Naive thymus-derived CD4-positive, alpha-beta T cell (primary cell): Measurements from ENCODE around the gene METTL27. TPM values are rescaled to one million over a fixed set of nuclear protein-coding genes. Genes with fewer than 3 reads are reported as not detected.
"Not testable (repeated sequence)": the region's sequence is repeated elsewhere in the genome, so short reads cannot be mapped to it uniquely, and the experiment has no call there.

ENCODE experiments used
- ATAC-seq: fragments of 150-1000 bp; cut with Tn5 transposase; 2 replicates; pipeline ENCODE4 v1.10.0; 2021; ENCODE audit warnings: mild to moderate bottlenecking, moderate library complexity
- CTCF ChIA-PET: fragments of 350-600 bp; sonication (Branson Sonifier 250); formaldehyde crosslinking; loops from one replicate; lab custom pipeline; 2021; ENCODE audit warnings: antibody characterized with exemption; lab: Charles Lee
- POLR2A ChIA-PET: fragments of 350-600 bp; sonication (Branson Sonifier 250); formaldehyde crosslinking; loops from one replicate; lab custom pipeline; 2021; ENCODE audit warnings: antibody characterized with exemption, inconsistent platforms; lab: Charles Lee
- DNase-seq, 9 donors: peaks; one replicate each; pipeline versions ENCODE4 v3.0.0 to v3.0.0-alpha.2; 2020 to 2022; ENCODE audit warnings: mixed read lengths in 1 of 9
- H3K27ac ChIP-seq: one replicate; pipeline ENCODE4 v1.7.0; 2013; ENCODE audit warnings: mild to moderate bottlenecking, low read depth, low read length, moderate library complexity
- H3K27me3 ChIP-seq, 2 donors: one replicate each; pipeline ENCODE4 v1.7.0; 2013; ENCODE audit warnings: low read length in 2 of 2, mild to moderate bottlenecking in 2 of 2, moderate library complexity in 2 of 2; ENCODE audit not compliant: control insufficient read depth in 2 of 2, insufficient read depth in 2 of 2
- H3K36me3 ChIP-seq, 3 experiments: 1 replicate in 2 of 3; 2 replicates in 1 of 3; pipeline ENCODE4 v1.7.0; 2013; ENCODE audit warnings: low read length in 3 of 3, mild to moderate bottlenecking in 3 of 3, moderate library complexity in 1 of 3; ENCODE audit not compliant: insufficient read depth in 3 of 3, control insufficient read depth in 2 of 3
- H3K4me1 ChIP-seq, 2 donors: one replicate each; pipeline ENCODE4 v1.7.0; 2013; ENCODE audit warnings: low read length in 2 of 2, mild to moderate bottlenecking in 2 of 2, moderate library complexity in 1 of 2; ENCODE audit not compliant: control insufficient read depth in 2 of 2, insufficient read depth in 2 of 2
- H3K4me3 ChIP-seq: 2 replicates; pipeline ENCODE4 v1.7.0; 2013; ENCODE audit warnings: mild to moderate bottlenecking, low read length
- H3K9me3 ChIP-seq, 3 experiments: 1 replicate in 2 of 3; 2 replicates in 1 of 3; pipeline ENCODE4 v1.7.0; 2013; ENCODE audit warnings: low read length in 3 of 3; ENCODE audit not compliant: control insufficient read depth in 2 of 3
- H3K27ac Mint-ChIP-seq, 9 donors: one replicate each; pipeline ENCODE4 v1.8.0; 2020 to 2022; ENCODE audit warnings: mixed read lengths in 9 of 9, mild to moderate bottlenecking in 8 of 9, moderate library complexity in 5 of 9, inconsistent platforms in 2 of 9
- H3K27me3 Mint-ChIP-seq, 5 donors: one replicate each; pipeline ENCODE4 v1.8.0; 2021 to 2022; ENCODE audit warnings: mixed read lengths in 5 of 5, mild to moderate bottlenecking in 1 of 5
- H3K36me3 Mint-ChIP-seq, 5 donors: one replicate each; pipeline ENCODE4 v1.8.0; 2020 to 2022; ENCODE audit warnings: mixed read lengths in 5 of 5, mild to moderate bottlenecking in 3 of 5, inconsistent platforms in 1 of 5
- H3K4me1 Mint-ChIP-seq, 7 donors: one replicate each; pipeline ENCODE4 v1.8.0; 2020 to 2022; ENCODE audit warnings: mixed read lengths in 7 of 7, mild to moderate bottlenecking in 3 of 7, inconsistent platforms in 1 of 7
- H3K4me3 Mint-ChIP-seq, 10 donors: one replicate each; pipeline ENCODE4 v1.8.0; 2020 to 2022; ENCODE audit warnings: mild to moderate bottlenecking in 10 of 10, mixed read lengths in 10 of 10, moderate library complexity in 6 of 10, inconsistent platforms in 2 of 10
- H3K9me3 Mint-ChIP-seq, 11 donors: one replicate each; pipeline ENCODE4 v1.8.0; 2020 to 2022; ENCODE audit warnings: mixed read lengths in 11 of 11, mild to moderate bottlenecking in 4 of 11, inconsistent platforms in 1 of 11, moderate library complexity in 1 of 11
- intact Hi-C, 2 donors: fragments of 100-400 bp; cut with micrococcal nuclease; formaldehyde crosslinking; loops; one replicate each; pipeline ENCODE4 v1.15.1; 2023
- polyA plus RNA-seq, 2 donors: library from polyadenylated mRNA; unstranded; fragments of 300-500 nt; fragmentation: Illumina TruSeq; gene quantifications; one replicate each; pipeline ENCODE4 v1.2.3, GENCODE V29; 2021
- total RNA-seq, 6 experiments: library from RNA in 5 of 6; stranded (reverse) in 5 of 6; gene quantifications; 1 replicate in 5 of 6; 2 replicates in 1 of 6; pipeline ENCODE4 v1.2.3 and lab custom pipeline; 2021 to 2026

Gene METTL27
- total and polyA plus RNA-seq, 7 experiments from 2014 or later = 1.5 to 7.4 (median 2.9) TPM

DNA sequence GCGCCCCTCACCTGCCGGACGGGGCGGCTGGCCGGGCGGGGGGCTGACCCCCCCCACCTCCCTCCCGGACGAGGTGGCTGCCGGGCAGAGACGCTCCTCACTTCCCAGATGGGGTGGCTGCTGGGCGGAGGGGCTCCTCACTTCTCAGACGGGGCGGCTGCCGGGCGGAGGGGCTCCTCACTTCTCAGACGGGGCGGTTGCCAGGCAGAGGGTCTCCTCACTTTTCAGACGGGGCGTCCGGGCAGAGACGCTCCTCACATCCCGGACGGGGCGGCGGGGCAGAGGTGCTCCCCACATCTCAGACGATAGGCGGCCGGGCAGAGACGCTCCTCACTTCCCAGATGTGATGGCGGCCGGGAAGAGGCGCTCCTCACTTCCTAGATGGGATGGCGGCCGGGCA lies 45.1 kb downstream of the METTL27 start:
- intact Hi-C loops, POLR2A ChIA-PET: not testable (repeated sequence)

GRCh38 chr7:73796656-73797055 lies 45.7 kb downstream of the METTL27 start:
- H3K36me3 ChIP-seq, H3K4me1 ChIP-seq, H3K4me3 Mint-ChIP-seq, CTCF ChIA-PET, POLR2A ChIA-PET, H3K4me1 Mint-ChIP-seq, H3K9me3 Mint-ChIP-seq, H3K4me3 ChIP-seq, ATAC-seq, DNase-seq, H3K27me3 ChIP-seq, H3K27ac Mint-ChIP-seq, intact Hi-C loops, H3K36me3 Mint-ChIP-seq, H3K9me3 ChIP-seq, H3K27ac ChIP-seq: not testable (repeated sequence)
- H3K27me3 Mint-ChIP-seq = peaks cover 0 to 25% (median 9%) of the 10 kb centered on the region in 5 donors

More for the DNA sequence above, 45.1 kb downstream of the METTL27 start:
- ATAC-seq, DNase-seq, H3K4me3 ChIP-seq, H3K4me1 ChIP-seq, H3K4me3 Mint-ChIP-seq, H3K27me3 ChIP-seq, H3K27ac ChIP-seq, H3K9me3 Mint-ChIP-seq, CTCF ChIA-PET, H3K36me3 Mint-ChIP-seq, H3K4me1 Mint-ChIP-seq, H3K9me3 ChIP-seq, H3K27ac Mint-ChIP-seq, H3K36me3 ChIP-seq: not testable (repeated sequence)
- peaks cover 0 to 21% (median 9%) of the 10 kb centered on the region in 5 donors for H3K27me3 Mint-ChIP-seq

GRCh38 chr7:73795188-73795587 lies 47.1 kb downstream of the METTL27 start:
- H3K36me3 ChIP-seq, H3K27me3 ChIP-seq, H3K27ac ChIP-seq, H3K4me3 Mint-ChIP-seq, H3K27ac Mint-ChIP-seq, H3K9me3 ChIP-seq, H3K4me1 Mint-ChIP-seq, DNase-seq, intact Hi-C loops, H3K4me3 ChIP-seq, H3K4me1 ChIP-seq, H3K9me3 Mint-ChIP-seq, ATAC-seq, POLR2A ChIA-PET, CTCF ChIA-PET, H3K36me3 Mint-ChIP-seq: not testable (repeated sequence)
- H3K27me3 Mint-ChIP-seq = peaks cover 0 to 25% (median 9%) of the 10 kb centered on the region in 5 donors

GRCh38 chr7:73791170-73791690 lies 51.1 kb downstream of the METTL27 start:
- ATAC-seq, H3K27ac ChIP-seq, H3K4me1 ChIP-seq, H3K9me3 ChIP-seq, H3K27me3 ChIP-seq, H3K4me1 Mint-ChIP-seq, DNase-seq, H3K27ac Mint-ChIP-seq, intact Hi-C loops, POLR2A ChIA-PET, H3K9me3 Mint-ChIP-seq, H3K4me3 ChIP-seq, H3K36me3 ChIP-seq, H3K4me3 Mint-ChIP-seq, H3K36me3 Mint-ChIP-seq: not testable (repeated sequence)
- CTCF ChIA-PET = interaction anchor here (0.5 kb wide), 1 partner anchor 182 kb away, joined by 3 read pairs; no protein-coding TSS in a partner anchor
- peaks cover 0 to 25% (median 9%) of the 10 kb centered on the region in 5 donors for H3K27me3 Mint-ChIP-seq

- ChIA-PET POLR2A (no interaction called here), CTCF (interaction anchor here (1.0 kb wide), 1 partner anchor 99 kb away, joined by 3 read pairs; no protein-coding TSS in a partner anchor)
- Mint-ChIP-seq H3K9me3 (peaks cover 0 to 10% (median 3%) of the 10 kb centered on the region in 11 donors), H3K27ac (no peak overlapping the region), H3K36me3 (no peaks in the 10 kb centered on the region), H3K4me1 (no peaks in the 10 kb centered on the region), H3K4me3 (no peak overlapping the region), H3K27me3 (peaks cover 0 to 16% (median 3%) of the 10 kb centered on the region in 5 donors)
- DNase-seq (no peak), ATAC-seq (no peak)
- Histone ChIP-seq H3K9me3 (no peaks in the 10 kb centered on the region), H3K36me3 (no peaks in the 10 kb centered on the region), H3K27me3 (no peaks in the 10 kb centered on the region), H3K27ac (no peak overlapping the region), H3K4me3 (no peak overlapping the region), H3K4me1 (no peaks in the 10 kb centered on the region)
- intact Hi-C loops = no loop called here
These were observed 53.3 kb downstream of the METTL27 start for GRCh38 chr7:73789051-73789450.

- H3K4me1 ChIP-seq, H3K36me3 Mint-ChIP-seq, H3K4me1 Mint-ChIP-seq, intact Hi-C loops, H3K27ac Mint-ChIP-seq, H3K4me3 Mint-ChIP-seq, H3K27ac ChIP-seq, H3K36me3 ChIP-seq, H3K9me3 Mint-ChIP-seq, POLR2A ChIA-PET, CTCF ChIA-PET, H3K27me3 ChIP-seq, H3K4me3 ChIP-seq, ATAC-seq, H3K9me3 ChIP-seq, DNase-seq: not testable (repeated sequence)
- peaks cover 0 to 16% (median 0%) of the 10 kb centered on the region in 5 donors for H3K27me3 Mint-ChIP-seq
These were observed 54.6 kb downstream of the METTL27 start for GRCh38 chr7:73787786-73788048.

- H3K36me3 ChIP-seq = no peaks in the 10 kb centered on the region
- no peak overlapping the region for H3K27ac Mint-ChIP-seq
These were observed 55.7 kb downstream of the METTL27 start for GRCh38 chr7:73786588-73786987.

More at GRCh38 chr7:73786588-73786987, 55.7 kb downstream of the METTL27 start:
- ChIA-PET POLR2A (no interaction called here), CTCF (no interaction called here)
- Histone ChIP-seq H3K4me3 (no peak overlapping the region), H3K27me3 (no peaks in the 10 kb centered on the region), H3K4me1 (no peaks in the 10 kb centered on the region), H3K27ac (no peak overlapping the region), H3K9me3 (no peaks in the 10 kb centered on the region)
- intact Hi-C loops = no loop called here
- ATAC-seq (no peak), DNase-seq (no peak)
- no peaks in the 10 kb centered on the region for H3K36me3 Mint-ChIP-seq
- peaks cover 0 to 12% (median 0%) of the 10 kb centered on the region in 11 donors for H3K9me3 Mint-ChIP-seq
- H3K4me3 Mint-ChIP-seq = no peak overlapping the region
- no peaks in the 10 kb centered on the region for H3K4me1 Mint-ChIP-seq
- H3K27me3 Mint-ChIP-seq = peaks cover 0 to 7% (median 0%) of the 10 kb centered on the region in 5 donors
